HG03139 (cell line): ENCODE results near the gene YJU2.
A peak's percentile ranks its signal among the peaks of the same experiment; 100 is the strongest.
"Not testable (repeated sequence)": the region's sequence is repeated elsewhere in the genome, so short reads cannot be mapped to it uniquely, and the experiment has no call there.

ENCODE experiments used
- ATAC-seq: cut with Tn5 transposase; IDR thresholded peaks from one replicate; pipeline ENCODE4 v1.9.1; 2021; ENCODE audit not compliant: unreplicated experiment

YJU2 gene

GRCh38 chr19:4246767-4247593 is at the start of gene YJU2:
TSS of gene YJU2 (plus strand) at chr19:4247080. CDS start at chr19:4247147, 67 bp downstream.
- ATAC-seq = peak; percentile 85

GRCh38 chr19:4197228-4197624 is 49.7 kb upstream of the YJU2 start:
- ATAC-seq = no peak

GRCh38 chr19:4197625-4198466 is 49.0 kb upstream of the YJU2 start:
- no peak for ATAC-seq

GRCh38 chr19:4198467-4199126 is 48.3 kb upstream of the YJU2 start:
- no peak for ATAC-seq

GRCh38 chr19:4199699-4200293 is 47.1 kb upstream of the YJU2 start:
- ATAC-seq = no peak

- no peak for ATAC-seq
These were observed 45.8 kb upstream of the YJU2 start for GRCh38 chr19:4200940-4201542.

- ATAC-seq = no peak
These were observed 45.1 kb upstream of the YJU2 start for GRCh38 chr19:4201798-4202197.

GRCh38 chr19:4206818-4207484 is 39.9 kb upstream of the YJU2 start:
- no peak for ATAC-seq

- ATAC-seq = no peak
These were observed 38.3 kb upstream of the YJU2 start for GRCh38 chr19:4208385-4209094.

- no peak for ATAC-seq
These were observed 36.6 kb upstream of the YJU2 start for GRCh38 chr19:4210166-4210731.

- no peak for ATAC-seq
These were observed 33.8 kb upstream of the YJU2 start for GRCh38 chr19:4213116-4213515.

- ATAC-seq = no peak
These were observed 31.1 kb upstream of the YJU2 start for GRCh38 chr19:4215807-4216206.

GRCh38 chr19:4216846-4217245 is 30.0 kb upstream of the YJU2 start:
- ATAC-seq = no peak

- ATAC-seq = no peak
These were observed 29.2 kb upstream of the YJU2 start for GRCh38 chr19:4217429-4218264.

- ATAC-seq = not testable (repeated sequence)
These were observed 28.4 kb upstream of the YJU2 start for GRCh38 chr19:4218523-4218922.

- no peak for ATAC-seq
These were observed 26.7 kb upstream of the YJU2 start for GRCh38 chr19:4220188-4220587.

- no peak for ATAC-seq
These were observed 22.4 kb upstream of the YJU2 start for GRCh38 chr19:4224470-4224869.

GRCh38 chr19:4225885-4226284 is 21.0 kb upstream of the YJU2 start:
- ATAC-seq = no peak
